Stimulated activated CD8-positive, alpha-beta memory T cell treated with anti-CD3 and anti-CD28 coated beads, Interleukin-4, amount 100 ng/mL, for 4 hours (primary cell): ENCODE measurements around the gene SEMA5A.

Experiments
- DNase-seq, 2 donors: peaks; one replicate each; pipeline ENCODE4 v3.0.0-alpha.2; 2020; ENCODE audit warnings: low read depth in 2 of 2, low spot score in 1 of 2

Gene SEMA5A

DNA sequence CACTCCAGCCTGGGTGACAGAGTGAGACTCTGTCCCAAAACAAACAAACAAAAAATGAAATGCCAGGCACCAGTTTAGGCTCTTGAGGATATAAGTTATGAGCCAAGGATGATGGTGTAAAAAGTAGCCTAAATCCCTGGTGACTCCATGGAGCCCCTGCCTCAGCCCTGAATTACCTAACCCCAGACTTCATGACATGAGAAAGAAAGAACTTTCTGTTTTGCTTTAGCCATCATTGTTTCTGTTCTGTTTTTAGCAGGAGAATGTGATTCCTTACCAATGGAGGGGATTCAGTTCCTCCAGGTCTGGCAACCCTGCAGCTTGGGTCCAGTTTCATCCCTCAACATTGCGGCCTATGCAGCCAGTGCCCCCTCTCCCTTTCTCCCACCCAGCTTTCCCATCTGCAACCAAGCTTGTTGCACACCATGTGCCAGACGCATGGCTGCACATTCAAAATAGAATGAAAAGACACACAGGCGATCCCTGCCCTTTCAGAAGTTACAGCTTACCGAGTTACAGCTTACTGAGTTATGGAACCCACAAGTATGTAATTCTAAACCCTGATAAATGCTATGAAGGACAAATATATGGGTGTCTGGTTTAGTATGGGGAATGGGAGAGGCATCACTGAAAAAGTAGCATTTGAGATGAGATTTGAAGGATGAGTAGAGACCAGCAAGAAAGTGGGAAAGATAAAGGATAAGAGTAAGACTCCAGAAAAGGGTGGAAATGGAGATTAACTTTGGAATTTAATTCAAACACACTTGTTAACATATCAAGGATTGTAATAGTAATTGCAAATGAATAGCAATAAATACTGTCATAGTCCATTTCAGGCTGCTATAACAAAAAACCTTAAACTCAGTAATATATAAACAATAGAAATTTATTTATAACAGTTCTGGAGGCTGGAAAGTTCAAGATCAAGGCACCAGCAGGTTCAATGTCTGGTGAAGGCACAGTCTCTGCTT, 6.0 kb upstream of the SEMA5A start:
- DNase-seq = no peak

DNA sequence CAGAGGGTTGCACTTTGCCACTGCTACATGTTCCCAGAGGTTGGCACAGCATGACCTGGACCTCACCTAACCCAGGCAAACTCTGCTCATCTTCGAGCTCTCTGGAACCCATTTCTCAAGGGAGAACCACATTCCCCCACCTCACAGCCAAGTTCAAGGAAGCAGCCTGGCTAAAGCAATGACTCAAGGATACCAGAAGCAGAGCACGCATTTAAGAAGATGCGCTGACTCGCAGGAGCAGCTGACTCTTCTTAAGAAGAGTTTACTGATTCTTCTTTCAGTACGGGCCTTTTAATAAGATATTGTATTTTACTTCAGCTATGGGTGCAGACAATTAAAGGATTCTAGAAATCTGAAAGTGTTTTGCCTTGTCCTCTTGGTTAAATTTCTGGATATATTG, 4.1 kb upstream of the SEMA5A start:
- no peak for DNase-seq

DNA sequence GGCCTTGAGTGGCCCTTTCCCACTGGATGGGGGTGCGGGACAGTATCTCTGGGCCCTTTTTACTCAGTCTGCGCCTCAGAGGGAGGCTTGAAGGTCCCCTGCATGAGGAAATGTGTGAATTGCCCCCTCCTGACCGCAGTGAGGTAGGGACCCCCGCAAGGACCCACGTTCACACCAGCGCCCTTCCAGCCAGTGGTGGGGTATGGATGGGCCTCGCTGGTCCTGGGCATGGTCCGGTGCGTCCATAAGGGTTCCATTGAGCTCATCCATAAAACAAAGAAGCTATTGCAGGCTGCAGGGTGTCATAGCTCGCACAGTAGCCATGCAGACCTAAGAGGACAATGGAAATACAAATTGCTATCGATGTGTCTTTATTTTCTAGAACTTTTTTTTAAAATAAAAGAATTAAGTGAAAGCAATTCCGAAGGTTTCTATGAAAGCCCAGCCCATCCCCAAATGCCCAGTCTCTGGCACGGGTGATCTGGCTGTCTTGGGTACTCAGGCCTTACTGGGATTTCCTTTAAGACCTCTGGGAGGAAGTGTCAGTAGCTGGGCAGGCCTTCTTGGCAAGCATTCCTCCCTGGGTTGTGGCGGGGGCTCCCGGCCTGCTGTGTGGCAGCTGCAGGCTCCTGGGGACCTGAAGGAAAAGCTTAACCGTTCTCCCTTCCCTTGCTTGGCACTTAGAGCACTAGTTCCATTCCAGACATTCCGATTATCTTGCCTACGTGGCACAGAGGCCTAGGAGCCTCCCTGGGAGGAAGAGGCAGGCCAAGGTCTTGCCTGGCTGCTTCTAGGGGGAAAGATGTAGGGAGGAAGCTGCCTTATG, 1.5 kb upstream of the SEMA5A start:
- no peak for DNase-seq

DNA sequence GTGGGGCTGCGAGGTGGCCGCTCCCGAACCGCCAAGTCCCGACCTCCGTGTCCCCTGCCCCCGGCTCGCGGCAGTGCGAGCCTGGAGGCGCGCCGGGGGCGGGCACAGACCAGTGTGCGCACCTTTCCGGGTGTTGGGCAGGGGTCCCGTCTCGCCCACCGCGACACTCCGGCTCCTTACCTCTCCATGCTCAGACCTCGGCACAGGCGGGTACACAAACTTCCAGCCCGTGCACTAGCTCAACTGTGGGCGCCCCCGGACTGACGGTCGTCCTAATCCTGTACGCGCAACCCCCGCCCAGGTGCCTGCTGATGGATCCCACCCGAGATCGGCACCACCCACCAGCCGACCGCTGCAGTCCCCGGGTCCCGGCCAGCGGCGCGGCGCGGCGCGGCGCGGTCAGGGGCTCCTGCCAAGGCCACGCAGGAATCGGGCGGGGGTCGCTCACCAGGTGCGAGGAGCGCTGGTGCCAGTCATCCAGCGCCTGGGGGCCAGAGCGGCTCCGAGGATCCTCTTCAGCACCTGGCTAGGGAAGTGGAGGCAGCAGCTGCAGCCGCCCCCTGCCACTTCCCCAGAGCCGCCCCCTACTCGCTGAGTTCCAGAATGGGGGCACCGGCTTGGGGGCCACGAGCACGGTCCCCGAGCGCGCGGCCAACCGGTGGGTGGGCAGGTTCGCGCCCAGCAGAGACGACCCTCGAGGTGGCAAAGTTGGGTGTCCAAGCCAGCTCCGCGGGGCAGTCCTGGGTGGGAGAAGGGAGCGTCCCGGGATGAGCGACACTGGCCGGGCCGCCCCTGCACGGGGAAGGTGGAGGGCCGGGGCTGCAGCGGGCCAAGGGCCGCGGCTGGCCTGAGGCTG, 511 bp downstream of the SEMA5A start:
- no peak for DNase-seq

DNA sequence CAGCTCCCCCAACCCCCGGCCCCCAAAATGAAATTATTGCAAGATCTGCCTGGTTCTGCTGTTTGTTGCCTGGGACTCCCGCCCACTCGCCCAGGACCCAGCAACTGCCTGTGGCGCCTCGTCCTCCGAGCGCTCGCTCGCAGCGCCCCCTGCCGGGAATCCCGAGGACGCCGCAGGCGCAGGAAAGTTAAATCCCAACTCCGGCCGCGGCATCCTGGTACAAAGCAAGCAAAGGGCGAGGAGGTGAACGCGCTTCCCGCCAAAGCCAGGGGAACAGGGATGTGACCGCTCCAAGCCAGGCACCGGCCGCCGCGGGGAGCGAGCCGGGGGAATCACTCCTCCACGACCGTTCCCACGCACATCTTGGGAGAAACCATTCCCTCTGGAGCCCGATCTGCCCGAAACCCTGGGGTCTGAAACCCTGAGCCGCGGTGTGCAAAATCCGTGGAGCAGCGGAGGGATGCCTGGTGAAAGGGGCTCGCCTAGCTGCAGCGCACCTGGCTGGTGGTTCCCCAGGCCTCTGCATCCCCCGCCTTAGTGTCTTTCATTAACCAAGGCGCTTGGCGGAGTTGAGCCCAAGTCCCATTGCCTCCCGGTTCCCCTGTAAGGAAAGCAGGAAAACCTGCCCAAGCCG, 1.3 kb downstream of the SEMA5A start:
- no peak for DNase-seq

DNA sequence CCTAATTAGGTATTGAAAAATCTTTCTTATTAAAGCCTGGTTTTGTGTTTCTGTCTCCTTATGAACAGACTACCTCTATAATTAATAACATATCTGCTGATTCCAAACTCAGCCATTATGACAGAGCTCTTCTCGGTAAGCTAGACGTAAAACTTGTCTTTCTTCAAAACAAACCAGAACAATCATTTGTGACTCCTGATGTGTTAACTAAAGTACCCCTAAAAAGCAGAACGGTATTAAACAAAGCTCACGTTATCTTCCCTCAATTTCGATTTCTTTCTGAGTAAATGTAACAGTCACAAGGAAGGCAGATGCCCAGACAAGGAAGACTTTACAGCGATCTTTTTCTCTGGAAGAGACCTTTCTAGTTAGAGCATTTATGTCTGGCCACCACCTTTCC, 1.8 kb downstream of the SEMA5A start:
- no peak for DNase-seq

DNA sequence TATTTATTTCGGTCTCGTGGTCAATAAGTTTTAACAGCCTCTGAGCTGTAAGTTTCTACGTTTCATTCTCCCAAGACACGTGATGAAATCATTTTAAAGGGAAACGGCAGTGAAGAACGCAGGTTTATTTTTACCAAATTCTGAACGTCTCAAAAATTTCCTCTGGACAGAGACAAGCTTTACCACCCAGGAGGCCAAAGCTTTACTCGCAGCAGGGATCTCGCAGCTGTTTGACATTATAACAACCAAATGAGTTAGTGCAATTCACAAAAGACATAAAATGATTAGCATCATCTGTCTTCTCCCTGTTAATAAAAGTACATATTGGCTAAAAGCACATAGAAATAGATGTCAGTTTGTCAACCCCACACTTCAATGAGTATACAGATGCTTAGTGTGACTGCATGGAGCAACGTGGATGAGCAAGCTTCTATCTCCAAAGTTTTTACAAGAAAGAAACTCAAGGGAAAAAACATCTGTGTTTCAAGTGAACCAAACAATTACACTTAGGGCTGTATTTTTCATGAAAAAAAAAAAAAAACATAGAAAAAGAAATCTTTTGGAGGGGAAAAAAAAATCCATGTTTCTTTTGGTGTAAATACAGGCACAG, 2.5 kb downstream of the SEMA5A start:
- DNase-seq = no peak

DNA sequence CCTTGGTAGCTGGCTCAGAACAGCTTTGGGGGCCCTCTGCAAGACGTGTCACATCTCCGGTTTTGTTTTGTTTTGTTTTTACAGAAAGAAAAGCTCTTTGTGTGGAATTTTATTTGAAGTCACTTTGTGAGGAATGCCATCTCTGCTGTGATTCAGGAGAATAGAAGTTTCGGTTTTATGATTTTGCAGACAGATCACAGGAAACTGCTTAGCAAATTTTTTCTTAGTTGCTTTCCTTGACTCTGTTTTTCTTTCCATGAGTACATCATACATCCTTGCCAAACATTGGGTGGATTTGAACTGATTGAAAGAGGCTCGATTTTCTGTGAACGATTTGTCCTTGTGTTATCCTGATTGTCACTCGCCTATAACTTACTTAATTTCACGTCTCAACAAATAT, 5.1 kb downstream of the SEMA5A start:
- no peak for DNase-seq

DNA sequence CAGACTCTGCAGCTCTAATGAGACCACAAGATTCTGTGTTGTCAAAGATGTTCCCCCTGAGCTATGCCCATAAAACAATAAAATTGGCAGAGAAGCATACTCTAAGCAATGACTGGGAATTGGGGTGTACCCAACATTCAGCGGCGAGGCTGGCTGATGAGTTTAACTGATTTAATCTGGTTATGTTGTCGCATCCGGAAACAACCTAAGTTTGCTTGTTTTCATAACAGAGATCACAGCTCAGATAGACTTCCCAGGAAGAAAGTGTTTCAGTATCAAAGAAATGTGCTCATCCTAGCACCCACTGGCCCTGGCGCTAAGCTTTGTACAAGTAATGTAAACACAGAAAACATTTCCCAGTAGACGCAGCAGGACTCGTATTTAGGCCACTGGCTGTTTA, 7.4 kb downstream of the SEMA5A start:
- DNase-seq = no peak

DNA sequence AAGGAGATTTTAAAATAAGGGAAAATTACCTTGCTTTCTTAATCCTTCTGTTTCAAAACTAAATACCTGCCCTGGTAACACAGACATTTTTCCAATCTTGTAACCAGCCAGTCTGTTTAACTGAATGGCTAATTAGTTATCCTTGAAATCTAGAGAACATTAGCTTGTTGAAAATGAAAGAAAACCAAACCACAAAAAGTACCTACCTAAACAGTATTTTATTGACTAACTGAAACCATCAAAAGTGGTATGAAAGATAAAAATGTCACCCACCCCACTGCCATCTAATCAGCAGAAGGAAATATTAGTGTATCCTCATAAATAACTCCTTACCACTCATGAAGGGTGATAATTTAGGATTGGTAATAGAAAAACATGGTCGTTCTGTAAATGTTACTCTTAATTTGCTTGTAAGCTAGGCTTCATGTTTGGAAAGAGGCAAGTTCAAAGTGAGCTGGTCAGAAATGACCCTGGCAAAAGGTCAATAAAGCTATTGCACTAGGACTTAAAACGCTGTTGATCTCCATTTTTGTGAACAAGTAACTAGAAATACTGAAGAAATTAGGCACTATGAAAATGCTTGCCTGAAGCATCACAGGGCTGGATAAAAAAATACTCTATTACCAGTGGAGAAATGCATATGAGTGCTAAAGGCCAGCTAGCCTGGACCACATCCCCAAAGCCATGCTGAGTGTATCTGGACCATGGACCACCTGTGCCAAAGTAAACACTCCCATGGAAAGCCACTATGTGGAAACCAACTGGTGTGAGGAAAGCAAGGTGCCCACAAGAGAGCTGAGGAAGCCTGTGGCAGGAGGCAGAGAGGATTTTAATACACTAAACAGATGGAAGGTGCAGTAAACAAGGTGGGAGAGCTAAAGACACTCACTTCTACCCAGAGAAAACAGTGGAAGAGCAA, 8.4 kb downstream of the SEMA5A start:
- DNase-seq = no peak

DNA sequence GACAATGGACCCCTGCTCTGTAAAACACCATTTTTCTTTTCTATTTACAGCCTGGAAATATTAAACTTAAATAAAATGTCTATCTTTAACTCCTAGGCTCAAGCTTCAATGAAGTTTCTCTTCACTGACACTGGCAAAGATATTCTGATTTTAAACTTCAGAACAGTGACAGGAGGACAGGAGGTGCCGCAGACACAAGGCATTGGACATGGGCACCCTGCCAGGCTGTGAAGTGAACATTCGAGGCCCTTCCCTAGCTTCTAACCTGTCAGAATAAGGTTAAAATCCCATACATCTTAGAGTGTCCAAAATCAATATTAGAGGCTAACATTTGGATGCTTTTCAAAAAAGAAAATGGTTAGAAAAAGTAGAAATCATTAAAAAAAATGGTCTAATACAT, 9.2 kb downstream of the SEMA5A start:
- DNase-seq = no peak

DNA sequence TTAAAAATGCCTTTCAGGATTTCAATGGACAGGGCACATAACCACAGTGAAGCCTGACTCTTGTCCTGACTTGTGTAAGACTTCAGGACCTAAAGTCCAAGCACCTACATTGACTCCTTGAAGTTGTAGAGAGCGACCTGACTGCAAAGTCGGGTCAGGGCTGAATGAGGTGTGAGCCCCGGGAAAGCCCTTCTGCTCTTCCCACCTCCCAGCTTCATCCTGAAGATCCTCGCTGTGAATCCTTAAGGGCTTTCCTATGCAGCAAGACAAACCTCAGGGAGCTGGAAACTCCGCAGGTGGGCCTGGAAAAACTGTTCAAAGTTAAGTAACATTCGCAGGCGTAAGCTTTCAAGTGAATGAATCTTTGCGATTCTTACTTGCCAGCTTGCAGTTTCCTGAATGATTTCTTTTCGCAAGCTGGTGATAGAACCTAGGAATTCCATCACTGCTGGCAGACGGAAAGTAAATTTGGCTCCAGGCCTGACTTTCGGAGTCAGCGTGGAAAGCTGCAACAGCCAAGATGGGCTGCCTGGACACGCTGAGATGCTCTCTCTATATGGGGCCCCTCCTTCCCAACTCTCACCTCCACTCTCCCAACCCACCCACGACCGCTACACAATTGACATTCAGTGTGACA, 10.9 kb downstream of the SEMA5A start:
- DNase-seq = no peak

DNA sequence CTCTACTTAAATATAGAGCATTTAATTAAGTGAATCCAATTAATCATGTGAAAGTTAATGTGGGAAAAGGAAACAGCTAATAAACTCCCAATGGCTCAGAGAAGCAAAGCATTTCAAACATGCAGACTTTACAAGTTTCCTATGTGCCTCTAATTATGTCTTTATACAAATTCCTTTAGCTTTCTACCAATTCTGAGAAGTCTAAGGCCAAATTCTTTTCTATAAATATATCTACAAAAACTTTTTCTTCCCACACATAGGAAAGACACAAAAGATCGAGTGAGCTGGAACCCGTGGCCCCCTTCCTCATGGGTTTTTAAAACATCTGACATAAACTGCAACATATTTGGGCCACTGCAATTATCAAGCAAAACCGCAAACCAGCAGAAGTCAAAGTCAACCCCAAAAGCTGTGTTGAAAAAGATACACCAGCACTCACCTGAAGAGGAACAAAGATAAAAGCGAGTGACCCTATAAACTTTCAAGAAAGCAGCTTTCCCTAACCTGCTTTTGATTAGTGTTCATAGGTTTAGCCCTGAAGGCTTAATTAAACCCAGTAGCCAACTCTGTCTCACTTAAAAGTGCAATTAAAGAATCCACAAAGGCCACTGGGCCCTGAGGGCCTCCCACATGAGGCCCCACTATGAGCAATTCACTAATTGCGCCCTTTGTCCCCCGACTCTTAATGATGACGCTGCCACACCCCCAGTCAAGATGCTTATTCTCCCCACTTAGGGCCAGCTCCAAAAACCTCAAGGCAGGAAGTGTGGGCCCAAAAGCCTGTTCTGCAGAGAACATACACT, 12.1 kb downstream of the SEMA5A start:
- DNase-seq = no peak

DNA sequence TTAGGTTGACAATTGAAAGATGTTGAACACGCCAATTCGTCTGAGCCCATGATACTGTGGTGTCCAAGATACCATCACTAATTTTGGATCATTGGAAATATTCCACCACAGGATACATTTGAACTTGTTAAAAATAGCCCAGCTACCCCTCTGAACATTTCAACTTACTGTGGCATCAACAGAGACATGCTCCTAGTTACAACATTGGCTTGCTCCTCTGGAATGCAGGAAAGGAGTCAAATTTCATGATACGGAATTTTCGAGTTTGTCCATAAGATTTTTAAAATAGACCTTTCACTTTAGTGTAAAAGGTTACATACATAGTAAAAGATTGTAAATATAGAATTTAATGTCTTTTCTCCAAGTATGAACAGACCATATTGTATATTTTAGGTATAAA, 12.8 kb downstream of the SEMA5A start:
- no peak for DNase-seq

DNA sequence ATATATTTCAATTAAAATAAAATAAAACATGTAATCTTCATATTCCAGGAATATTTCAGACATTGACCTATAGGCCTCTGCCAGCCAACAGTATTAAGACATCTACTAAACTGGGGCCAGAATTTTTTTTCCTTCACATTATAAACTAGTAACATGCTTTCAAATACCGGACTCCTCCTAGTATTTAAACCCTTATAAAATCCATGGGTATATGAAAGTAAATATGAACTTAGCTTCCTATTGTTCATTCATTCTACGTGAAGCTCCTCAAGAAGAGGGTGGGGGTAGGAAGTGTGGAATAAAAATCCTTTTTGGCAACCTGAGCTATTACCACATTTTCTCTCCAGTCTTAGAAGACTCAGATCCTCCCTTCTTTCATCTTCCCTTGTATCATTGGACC, 16.4 kb downstream of the SEMA5A start:
- no peak for DNase-seq

DNA sequence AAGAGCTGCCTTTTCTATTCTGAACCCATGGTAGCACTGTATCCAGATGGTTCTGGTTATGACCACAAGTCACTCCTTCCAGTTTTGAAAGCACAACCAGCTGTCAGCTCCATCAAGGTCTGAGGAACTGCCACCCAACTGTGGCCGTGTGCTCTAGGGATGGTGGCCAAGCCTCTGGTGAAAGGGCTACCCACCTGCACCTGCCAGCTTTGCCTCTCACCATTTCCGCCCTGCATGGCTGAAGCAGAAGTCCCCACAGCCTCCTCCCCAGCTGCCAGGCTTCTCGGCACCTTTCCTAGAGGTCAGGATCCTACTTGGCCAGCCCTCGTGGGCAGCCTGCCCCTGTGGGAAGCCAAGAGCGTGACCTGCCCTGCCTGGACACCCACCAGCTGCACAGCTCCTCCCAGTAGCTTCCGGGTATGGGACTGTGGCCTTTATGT, 16.8 kb downstream of the SEMA5A start:
- DNase-seq = no peak

DNA sequence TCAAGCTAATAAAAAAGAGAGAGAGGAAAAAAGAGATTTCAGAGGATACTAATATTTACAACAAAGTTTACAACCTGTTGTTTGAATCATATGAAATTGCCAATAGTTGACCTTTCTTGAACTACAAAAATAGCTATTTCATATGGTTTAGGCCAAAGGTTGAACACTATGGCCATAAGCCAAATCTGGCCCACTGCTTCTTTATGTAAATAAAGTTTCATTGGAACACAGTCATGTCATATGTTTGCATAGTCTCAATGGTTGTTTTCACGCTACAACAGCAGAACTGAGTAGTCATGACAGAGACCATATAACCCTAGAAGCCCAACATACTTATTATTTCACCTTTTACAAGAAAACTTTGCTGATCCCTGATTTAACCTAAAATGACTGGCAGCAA, 20.9 kb downstream of the SEMA5A start:
- no peak for DNase-seq
